SK-N-SH (cell line): ENCODE results near the gene MYEOV. TPM values are rescaled to one million over a fixed set of nuclear protein-coding genes. Genes with fewer than 3 reads are reported as not detected.

Experiments
- CTCF ChIA-PET: fragments of 300-600, 350-600 bp; formaldehyde crosslinking; extraction: SDS; loops from one replicate; lab custom pipeline; 2021; lab: Yijun Ruan, JAX
- POLR2A ChIA-PET: fragments of 350-600 bp; sonication (Branson Sonifier 250); formaldehyde crosslinking; extraction: SDS; loops from one replicate; lab custom pipeline; 2020; ENCODE audit warnings: antibody characterized with exemption, inconsistent platforms; lab: Yijun Ruan, JAX
- DNase-seq: peaks from one replicate; pipeline ENCODE4 v3.0.0; 2012
- H2AFZ ChIP-seq: fragments of 200-600 bp; sonication (generic); 2 replicates; pipeline ENCODE4 v1.8.1; 2016; ENCODE audit warnings: antibody characterized with exemption, mild to moderate bottlenecking, low read depth
- H3F3A ChIP-seq: fragments of 200-600 bp; sonication (generic); replicated peaks from 2 replicates; pipeline ENCODE3; 2016; ENCODE audit warnings: antibody characterized with exemption, mild to moderate bottlenecking; ENCODE audit not compliant: insufficient read depth
- H3K27ac ChIP-seq, 2 experiments: fragments of 200-500 bp in 1 of 2; fragments of 200-600 bp in 1 of 2; sonication (Bioruptor generic) in 1 of 2; sonication (generic), shearing (Covaris generic) in 1 of 2; 2 replicates each; pipeline versions ENCODE4 v1.5.1 to v1.6.1; 2014 to 2016; ENCODE audit warnings: low read depth in 2 of 2, inconsistent platforms in 1 of 2, low read length in 1 of 2, mild to moderate bottlenecking in 1 of 2, mixed read lengths in 1 of 2
- H3K27me3 ChIP-seq: fragments of 200-600 bp; sonication (generic), shearing (Covaris generic); 2 replicates; pipeline ENCODE4 v1.6.1; 2016; ENCODE audit warnings: mixed run types; ENCODE audit not compliant: insufficient read depth
- H3K36me3 ChIP-seq, 2 experiments: fragments of 200-500 bp in 1 of 2; fragments of 200-600 bp in 1 of 2; sonication (Bioruptor generic) in 1 of 2; sonication (generic) in 1 of 2; replicated peaks in 1 of 2; 2 replicates each; pipeline versions ENCODE3 to v1.5.1; 2014 to 2016; ENCODE audit warnings: low read length in 1 of 2, mild to moderate bottlenecking in 1 of 2; ENCODE audit not compliant: insufficient read depth in 2 of 2, control insufficient read depth in 1 of 2
- H3K4me1 ChIP-seq, 2 experiments: fragments of 200-500 bp in 1 of 2; fragments of 200-600 bp in 1 of 2; sonication (Bioruptor generic) in 1 of 2; sonication (generic), shearing (Covaris generic) in 1 of 2; 2 replicates each; pipeline versions ENCODE4 v1.5.1 to v1.6.1; 2014 to 2016; ENCODE audit warnings: low read depth in 1 of 2, low read length in 1 of 2, mixed run types in 1 of 2; ENCODE audit not compliant: insufficient read depth in 2 of 2, control insufficient read depth in 1 of 2
- H3K4me2 ChIP-seq: fragments of 200-600 bp; sonication (generic), shearing (Covaris generic); 2 replicates; pipeline ENCODE4 v1.6.1; 2017; ENCODE audit warnings: mixed run types
- H3K4me3 ChIP-seq, 2 experiments: fragments of 200-500 bp in 1 of 2; fragments of 200-600 bp in 1 of 2; sonication (Bioruptor generic) in 1 of 2; sonication (generic), shearing (Covaris generic) in 1 of 2; 2 replicates each; pipeline versions ENCODE4 v1.5.1 to v1.8.1; 2014 to 2016; ENCODE audit warnings: low read depth in 2 of 2, inconsistent platforms in 1 of 2, low read length in 1 of 2, mild to moderate bottlenecking in 1 of 2, mixed read lengths in 1 of 2, moderate library complexity in 1 of 2
- H3K79me2 ChIP-seq: fragments of 200-600 bp; sonication (generic); 2 replicates; pipeline ENCODE4 v1.8.1; 2017; ENCODE audit warnings: mild to moderate bottlenecking; ENCODE audit not compliant: insufficient read depth
- H3K9ac ChIP-seq: fragments of 200-600 bp; sonication (generic); 2 replicates; pipeline ENCODE4 v1.6.1; 2017; ENCODE audit warnings: mixed run types
- H3K9me2 ChIP-seq: fragments of 200-600 bp; sonication (generic); 2 replicates; pipeline ENCODE4 v1.6.1; 2017; ENCODE audit warnings: mixed run types
- H3K9me3 ChIP-seq: fragments of 200-600 bp; sonication (generic); 2 replicates; pipeline ENCODE4 v1.6.1; 2017; ENCODE audit warnings: mixed run types, mild to moderate bottlenecking, moderate library complexity
- H4K20me1 ChIP-seq: fragments of 200-600 bp; sonication (generic); 2 replicates; pipeline ENCODE4 v1.6.1; 2017; ENCODE audit warnings: mild to moderate bottlenecking, mixed run types; ENCODE audit not compliant: insufficient read depth
- EP300 ChIP-seq, 2 experiments: IDR thresholded peaks; 2 replicates each; pipeline versions ENCODE4 v1.4.0 to v1.6.1; 2012; ENCODE audit warnings: borderline replicate concordance in 1 of 2, low read depth in 1 of 2, low read length in 1 of 2
- EZH2phosphoT487 ChIP-seq: fragments of 200-600 bp; sonication (generic); IDR thresholded peaks from 2 replicates; pipeline ENCODE4 v1.6.1; 2017; ENCODE audit warnings: low read depth, mixed run types, mild to moderate bottlenecking, antibody characterized with exemption, moderate library complexity, borderline replicate concordance
- FOSL2 ChIP-seq: IDR thresholded peaks from 2 replicates; pipeline ENCODE4 v1.4.0; 2012; ENCODE audit warnings: low read depth, mild to moderate bottlenecking, moderate library complexity, borderline replicate concordance
- FOXJ3 ChIP-seq: sonication (generic); formaldehyde crosslinking; IDR thresholded peaks from 2 replicates; pipeline ENCODE4 v1.5.1; 2020; ENCODE audit warnings: mild to moderate bottlenecking, missing genetic modification reagents
- GATA2 ChIP-seq: sonication (generic); formaldehyde crosslinking; IDR thresholded peaks from 2 replicates; pipeline ENCODE4 v1.5.0; 2020; ENCODE audit warnings: mild to moderate bottlenecking, missing genetic modification reagents
- MXI1 ChIP-seq: IDR thresholded peaks from 2 replicates; pipeline ENCODE4 v1.6.1; 2012; ENCODE audit warnings: mild to moderate bottlenecking, low read depth, low read length, improper control_type of control experiment
- NFIC ChIP-seq: IDR thresholded peaks from 2 replicates; pipeline ENCODE4 v1.4.0; 2012; ENCODE audit warnings: borderline replicate concordance
- POLR2AphosphoS5 ChIP-seq: IDR thresholded peaks from 2 replicates; pipeline ENCODE4 v1.6.1; 2012; ENCODE audit warnings: low read depth, low read length
- RFX5 ChIP-seq: IDR thresholded peaks from 2 replicates; pipeline ENCODE4 v1.6.1; 2012; ENCODE audit warnings: mild to moderate bottlenecking, improper control_type of control experiment, low read length
- RXRA ChIP-seq: IDR thresholded peaks from 2 replicates; pipeline ENCODE4 v1.4.0; 2012; ENCODE audit warnings: low read depth, mild to moderate bottlenecking, borderline replicate concordance
- SIN3A ChIP-seq: IDR thresholded peaks from 2 replicates; pipeline ENCODE4 v1.6.1; 2012; ENCODE audit warnings: low read depth, mild to moderate bottlenecking, low read length, moderate library complexity, borderline replicate concordance
- TAF1 ChIP-seq: IDR thresholded peaks from 2 replicates; pipeline ENCODE4 v1.6.1; 2012; ENCODE audit warnings: low read depth, mild to moderate bottlenecking, low read length, moderate library complexity, borderline replicate concordance
- TCF12 ChIP-seq: IDR thresholded peaks from 2 replicates; pipeline ENCODE4 v1.4.0; 2012
- TEAD4 ChIP-seq: IDR thresholded peaks from 2 replicates; pipeline ENCODE4 v1.4.0; 2012; ENCODE audit warnings: mild to moderate bottlenecking, borderline replicate concordance; ENCODE audit not compliant: insufficient read depth
- WGBS: methylation state at CpG from one replicate; pipeline ENCODE4 v1.1.6; 2017; ENCODE audit warnings: low lambda C conversion rate; 5-methylcytosine and 5-hydroxymethylcytosine counted together
- polyA plus RNA-seq, 3 experiments: library from polyadenylated mRNA; depleted of rRNA; stranded (reverse); fragments of >200 nt; gene quantifications; 2 replicates each; pipeline ENCODE4 v1.2.3, GENCODE V29; 2012
- TF ChIP-seq, protein P1 (sequence below): fragments of 150-350 bp; IDR thresholded peaks from 2 replicates; pipeline ENCODE4 v1.6.1; 2016; ENCODE audit warnings: mild to moderate bottlenecking, low read depth, low read length
- TF ChIP-seq, protein P2 (sequence below): IDR thresholded peaks from 2 replicates; pipeline ENCODE4 v1.4.0; 2012; ENCODE audit warnings: low read depth
- TF ChIP-seq, protein P3 (sequence below): IDR thresholded peaks from 2 replicates; pipeline ENCODE4; 2012
- TF ChIP-seq, protein P4 (sequence below): fragments of 150-350 bp; IDR thresholded peaks from 2 replicates; pipeline ENCODE4 v1.6.1; 2017; ENCODE audit warnings: antibody characterized with exemption, low read length, low read depth, borderline replicate concordance

MYEOV gene
- polyA plus RNA-seq, 1 of the 3 experiments (the other 2 are of a cell fraction) = 3.0 TPM

DNA sequence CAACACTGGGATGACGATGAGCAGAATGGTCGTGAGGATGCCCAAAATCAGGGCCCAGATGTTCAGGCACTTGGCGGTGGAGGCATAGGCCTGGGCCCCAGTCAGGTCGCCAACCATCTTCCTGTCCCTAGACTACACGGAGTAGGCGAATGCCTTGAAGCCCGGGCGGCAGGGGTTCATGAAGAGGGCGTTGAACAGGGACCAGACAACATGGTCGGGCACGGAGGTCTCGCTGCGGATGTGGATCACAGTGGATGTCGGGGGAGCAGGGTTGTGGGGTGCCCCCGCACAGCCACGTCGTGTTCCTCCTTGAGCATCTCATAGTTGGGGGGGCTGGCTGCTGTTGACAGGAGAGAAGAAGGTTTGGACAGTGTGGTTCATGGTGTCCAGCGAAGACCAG is 9.5 kb downstream of the MYEOV start:
- no peak for DNase-seq
- CTCF ChIA-PET = no interaction called here
- H2AFZ ChIP-seq = no peak overlapping the region

DNA sequence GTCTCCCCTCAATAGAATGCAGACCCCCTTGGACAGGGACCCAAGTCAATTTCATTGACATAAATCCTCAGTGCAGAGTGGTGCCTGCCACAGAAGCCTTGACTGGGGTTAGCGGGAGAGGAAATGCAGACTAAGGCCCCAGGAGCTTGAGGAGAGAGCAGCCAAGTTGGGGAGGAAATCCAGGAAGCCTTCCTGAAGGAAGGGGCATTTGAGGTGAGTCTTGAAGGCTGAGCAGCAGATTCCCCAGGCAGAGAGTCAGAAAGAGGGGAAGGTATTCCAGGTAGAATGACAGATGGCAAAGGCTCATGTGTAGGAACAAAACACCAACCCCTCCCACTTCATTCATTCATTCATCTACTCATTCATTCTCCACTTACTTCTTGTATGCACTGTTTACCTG is 10.3 kb downstream of the MYEOV start:
- no peak for DNase-seq
- WGBS = 100% methylated on average over 1 of the region's 1 CpG
- H3K79me2 ChIP-seq = peaks cover 39% of the 10 kb centered on the region; the same call in 1 of the 2 replicates
- no peaks in the 10 kb centered on the region for H3K9me3 ChIP-seq
- no peak overlapping the region for H3K4me2 ChIP-seq
- no peak overlapping the region for H3K4me3 ChIP-seq
- no peaks in the 10 kb centered on the region for H3K36me3 ChIP-seq
- peaks cover 6 to 36% of the 10 kb centered on the region in 2 experiments; a peak in 3 of 4 replicates for H3K4me1 ChIP-seq
- no peak overlapping the region for H3K9ac ChIP-seq
- H3K27me3 ChIP-seq = no peaks in the 10 kb centered on the region
- no peak overlapping the region for H3K27ac ChIP-seq
- ChIA-PET POLR2A (no interaction called here), CTCF (no interaction called here)
- peaks cover 29% of the 10 kb centered on the region for H3F3A ChIP-seq
- TF ChIP-seq TAF1 (no peak), RXRA (no peak), FOSL2 (no peak), RFX5 (no peak), EP300 (IDR thresholded peaks at IDR 0.05; ENCODE audit: borderline replicate concordance in 1 of 2, low read depth in 1 of 2, low read length in 1 of 2) (no peak)
- H2AFZ ChIP-seq = no peak overlapping the region
- H4K20me1 ChIP-seq = no peaks in the 10 kb centered on the region
- no peaks in the 10 kb centered on the region for H3K9me2 ChIP-seq

More for the DNA sequence above, 9.5 kb downstream of the MYEOV start:
- no peak overlapping the region for H3K4me3 ChIP-seq
- H3K9ac ChIP-seq = no peak overlapping the region
- TF ChIP-seq NFIC (no peak), EZH2phosphoT487 (no peak), TEAD4 (no peak), FOSL2 (no peak), SIN3A (no peak), GATA2 (CRISPR knock-in tag) (no peak), FOXJ3 (CRISPR knock-in tag) (no peak), MXI1 (no peak), EP300 (IDR thresholded peaks at IDR 0.05; ENCODE audit: borderline replicate concordance in 1 of 2, low read depth in 1 of 2, low read length in 1 of 2) (no peak), TCF12 (no peak), POLR2AphosphoS5 (no peak)
- TF ChIP-seq, protein P1, sequence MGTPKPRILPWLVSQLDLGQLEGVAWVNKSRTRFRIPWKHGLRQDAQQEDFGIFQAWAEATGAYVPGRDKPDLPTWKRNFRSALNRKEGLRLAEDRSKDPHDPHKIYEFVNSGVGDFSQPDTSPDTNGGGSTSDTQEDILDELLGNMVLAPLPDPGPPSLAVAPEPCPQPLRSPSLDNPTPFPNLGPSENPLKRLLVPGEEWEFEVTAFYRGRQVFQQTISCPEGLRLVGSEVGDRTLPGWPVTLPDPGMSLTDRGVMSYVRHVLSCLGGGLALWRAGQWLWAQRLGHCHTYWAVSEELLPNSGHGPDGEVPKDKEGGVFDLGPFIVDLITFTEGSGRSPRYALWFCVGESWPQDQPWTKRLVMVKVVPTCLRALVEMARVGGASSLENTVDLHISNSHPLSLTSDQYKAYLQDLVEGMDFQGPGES = no peak
- TF ChIP-seq, protein P2, sequence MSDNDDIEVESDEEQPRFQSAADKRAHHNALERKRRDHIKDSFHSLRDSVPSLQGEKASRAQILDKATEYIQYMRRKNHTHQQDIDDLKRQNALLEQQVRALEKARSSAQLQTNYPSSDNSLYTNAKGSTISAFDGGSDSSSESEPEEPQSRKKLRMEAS = no peak
- TF ChIP-seq, protein P3, sequence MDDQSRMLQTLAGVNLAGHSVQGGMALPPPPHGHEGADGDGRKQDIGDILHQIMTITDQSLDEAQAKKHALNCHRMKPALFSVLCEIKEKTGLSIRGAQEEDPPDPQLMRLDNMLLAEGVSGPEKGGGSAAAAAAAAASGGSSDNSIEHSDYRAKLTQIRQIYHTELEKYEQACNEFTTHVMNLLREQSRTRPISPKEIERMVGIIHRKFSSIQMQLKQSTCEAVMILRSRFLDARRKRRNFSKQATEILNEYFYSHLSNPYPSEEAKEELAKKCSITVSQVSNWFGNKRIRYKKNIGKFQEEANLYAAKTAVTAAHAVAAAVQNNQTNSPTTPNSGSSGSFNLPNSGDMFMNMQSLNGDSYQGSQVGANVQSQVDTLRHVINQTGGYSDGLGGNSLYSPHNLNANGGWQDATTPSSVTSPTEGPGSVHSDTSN = no peak
- TF ChIP-seq, protein P4, sequence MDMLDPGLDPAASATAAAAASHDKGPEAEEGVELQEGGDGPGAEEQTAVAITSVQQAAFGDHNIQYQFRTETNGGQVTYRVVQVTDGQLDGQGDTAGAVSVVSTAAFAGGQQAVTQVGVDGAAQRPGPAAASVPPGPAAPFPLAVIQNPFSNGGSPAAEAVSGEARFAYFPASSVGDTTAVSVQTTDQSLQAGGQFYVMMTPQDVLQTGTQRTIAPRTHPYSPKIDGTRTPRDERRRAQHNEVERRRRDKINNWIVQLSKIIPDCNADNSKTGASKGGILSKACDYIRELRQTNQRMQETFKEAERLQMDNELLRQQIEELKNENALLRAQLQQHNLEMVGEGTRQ = no peak
- no peaks in the 10 kb centered on the region for H3K27me3 ChIP-seq
- peaks cover 40% of the 10 kb centered on the region; the same call in 1 of the 2 replicates for H3K79me2 ChIP-seq
- H3K4me2 ChIP-seq = no peak overlapping the region
- H3K36me3 ChIP-seq = no peaks in the 10 kb centered on the region
- H3K4me1 ChIP-seq = peaks cover 6 to 44% of the 10 kb centered on the region in 2 experiments; a peak in 3 of 4 replicates
- POLR2A ChIA-PET = no interaction called here
- no peaks in the 10 kb centered on the region for H4K20me1 ChIP-seq
- peaks cover 33% of the 10 kb centered on the region for H3F3A ChIP-seq
- H3K9me3 ChIP-seq = no peaks in the 10 kb centered on the region
- H3K9me2 ChIP-seq = no peaks in the 10 kb centered on the region
- WGBS = 97% methylated on average over 18 of the region's 18 CpGs
- peak overlapping the region in 1 of 2 experiments; percentile 95; a peak in 2 of 4 replicates for H3K27ac ChIP-seq
